NCI-H446 treated with DMSO at 0.1 percent for 48 hours (cell line): Measurements from ENCODE around the gene ETV5.
"Not testable (repeated sequence)": the region's sequence is repeated elsewhere in the genome, so short reads cannot be mapped to it uniquely, and the experiment has no call there.

Experiments
- DNase-seq: peaks from one replicate; lab custom pipeline; 2025; lab: John Stamatoyannopoulos, UW

The ETV5 gene

DNA sequence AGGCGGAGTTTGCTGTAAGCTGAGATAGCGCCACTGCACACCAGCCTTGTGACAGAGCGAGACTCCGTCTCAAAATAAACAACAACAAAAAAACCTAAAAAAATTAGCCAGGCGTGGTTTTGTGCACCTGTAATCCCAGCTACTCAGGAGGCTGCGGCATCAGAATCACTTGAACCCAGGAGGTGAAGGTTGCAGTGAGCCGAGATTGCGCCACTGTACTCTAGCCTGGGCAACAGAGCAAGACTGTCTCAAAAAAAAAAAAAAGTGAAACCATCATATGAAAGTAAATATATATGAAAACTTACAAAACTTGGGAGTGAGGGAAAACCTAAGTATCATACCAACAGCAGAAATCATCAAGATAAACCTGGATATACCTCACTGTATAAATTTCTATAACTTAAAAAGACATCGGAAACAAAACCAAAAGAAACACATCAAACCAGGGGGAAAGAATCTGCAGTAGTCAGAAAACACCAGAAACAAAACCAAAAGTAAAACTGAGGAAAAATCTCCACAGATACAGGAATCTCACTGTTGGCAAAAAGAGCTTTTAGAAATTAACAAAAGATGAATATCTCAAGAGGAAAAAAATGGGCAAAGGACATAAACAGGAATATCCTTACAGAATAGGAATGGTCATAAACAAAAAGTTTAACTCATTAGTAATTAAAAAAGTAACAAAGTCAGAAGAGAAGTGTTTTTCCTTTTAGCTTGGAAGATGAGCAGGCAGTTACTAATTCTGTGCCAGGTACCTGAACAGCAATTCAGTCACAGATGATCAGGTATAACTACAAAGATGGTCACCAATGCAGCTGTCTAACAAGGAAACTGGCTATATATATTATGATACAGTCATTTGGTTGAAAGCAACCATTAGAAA lies 41.3 kb downstream of the ETV5 start:
- DNase-seq: no peak

DNA sequence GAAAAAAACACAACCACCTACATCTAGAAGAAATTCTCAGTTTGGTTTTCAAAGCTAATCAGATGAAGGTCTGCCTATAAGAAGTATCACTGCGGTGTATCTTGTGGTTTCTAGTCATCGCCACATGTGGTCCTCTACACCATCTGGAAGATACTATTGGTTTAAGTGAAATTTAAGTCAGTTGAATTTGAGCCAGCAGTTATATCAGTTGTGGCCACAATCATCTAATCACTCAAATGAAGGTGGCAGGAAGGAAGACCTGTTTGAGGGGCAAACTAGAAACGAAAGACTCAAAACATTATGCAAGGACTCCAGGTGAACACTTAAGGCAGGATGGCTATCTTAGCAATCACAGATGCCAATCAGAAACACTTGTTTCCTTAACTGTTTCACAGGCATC lies 48.7 kb downstream of the ETV5 start:
- no peak for DNase-seq

DNA sequence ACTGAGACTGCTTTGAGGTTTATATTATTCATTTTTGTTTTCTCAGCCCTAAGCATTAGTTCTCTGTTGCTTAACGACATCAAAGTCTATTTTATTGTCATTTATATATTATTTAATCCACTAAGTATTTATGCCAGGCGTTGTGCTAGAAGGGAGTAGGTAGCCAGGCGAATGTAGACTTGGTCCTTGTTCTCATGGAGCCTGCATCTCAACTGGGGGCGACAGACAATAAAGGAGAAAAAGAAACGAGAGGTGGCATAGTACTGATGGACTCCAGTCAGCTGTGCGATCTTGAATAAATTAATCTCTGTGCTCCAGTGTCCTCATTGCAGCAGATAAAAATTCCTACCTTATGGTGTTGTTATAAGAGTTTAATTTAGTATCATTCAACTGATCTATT lies 49.7 kb downstream of the ETV5 start:
- DNase-seq: no peak

DNA sequence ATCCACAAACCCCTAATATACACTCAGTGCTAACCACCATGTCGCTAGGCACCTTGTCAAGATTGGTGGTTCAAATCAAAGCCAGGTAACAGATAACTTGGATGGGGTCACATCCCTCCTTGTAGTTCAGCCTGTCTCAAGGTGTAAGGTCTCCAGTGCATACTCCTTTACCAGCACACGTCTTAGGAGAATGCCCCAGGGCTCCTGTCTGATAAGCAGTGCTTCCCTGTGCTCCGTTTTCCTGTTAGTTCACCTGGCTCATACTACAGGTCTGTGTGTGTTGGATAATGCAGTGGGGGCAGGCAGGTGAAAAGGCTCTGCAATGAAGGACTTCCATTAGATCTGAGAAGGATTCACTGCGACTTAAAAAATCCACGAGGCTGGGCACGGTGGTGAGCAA lies 50.7 kb downstream of the ETV5 start:
- DNase-seq: no peak

DNA sequence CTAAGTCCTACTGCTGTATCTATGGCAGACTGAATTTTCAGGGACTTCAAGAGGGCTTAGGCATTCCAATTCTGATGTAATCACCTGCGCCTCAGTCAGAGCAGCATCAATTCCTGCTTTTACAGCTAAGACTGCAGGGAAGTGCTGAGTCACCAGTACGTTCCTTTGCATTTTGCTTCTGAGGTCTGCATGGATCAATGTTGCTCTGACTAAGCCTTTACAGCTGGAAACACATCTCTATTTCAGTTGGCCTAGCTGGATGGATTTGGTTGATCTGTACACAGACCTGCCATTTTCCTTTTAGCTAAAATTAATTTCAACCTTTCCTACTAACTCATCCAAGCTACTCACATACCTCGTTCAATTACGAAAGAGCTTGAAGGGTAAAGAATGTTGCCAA lies 51.3 kb downstream of the ETV5 start:
- no peak for DNase-seq

DNA sequence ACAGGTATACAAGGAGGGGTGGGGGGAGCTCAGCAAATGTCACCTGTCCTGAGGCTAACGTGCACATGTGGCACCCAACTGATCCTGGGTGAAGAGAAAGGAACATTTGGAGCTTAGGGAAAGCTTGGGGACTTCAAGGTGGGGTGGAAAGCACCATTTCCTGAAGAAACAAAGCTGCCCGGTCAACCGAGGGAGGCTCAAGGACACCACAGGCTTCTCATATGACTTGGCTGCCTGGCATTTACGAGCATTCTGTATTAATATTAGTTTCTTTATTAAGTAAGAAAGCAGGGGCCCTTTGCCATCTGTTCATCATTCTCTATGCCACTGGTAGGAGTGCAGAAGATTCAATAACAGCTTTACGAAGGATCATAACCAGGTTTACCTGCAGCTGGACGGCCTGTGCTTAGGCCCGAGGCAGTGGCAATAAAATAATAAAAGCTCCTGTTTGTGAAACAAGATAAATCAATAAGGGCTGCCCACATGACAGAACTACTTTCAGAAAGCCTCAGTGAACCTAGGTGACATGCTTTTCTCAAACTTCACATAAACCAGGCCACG lies 54.0 kb downstream of the ETV5 start:
- no peak for DNase-seq

DNA sequence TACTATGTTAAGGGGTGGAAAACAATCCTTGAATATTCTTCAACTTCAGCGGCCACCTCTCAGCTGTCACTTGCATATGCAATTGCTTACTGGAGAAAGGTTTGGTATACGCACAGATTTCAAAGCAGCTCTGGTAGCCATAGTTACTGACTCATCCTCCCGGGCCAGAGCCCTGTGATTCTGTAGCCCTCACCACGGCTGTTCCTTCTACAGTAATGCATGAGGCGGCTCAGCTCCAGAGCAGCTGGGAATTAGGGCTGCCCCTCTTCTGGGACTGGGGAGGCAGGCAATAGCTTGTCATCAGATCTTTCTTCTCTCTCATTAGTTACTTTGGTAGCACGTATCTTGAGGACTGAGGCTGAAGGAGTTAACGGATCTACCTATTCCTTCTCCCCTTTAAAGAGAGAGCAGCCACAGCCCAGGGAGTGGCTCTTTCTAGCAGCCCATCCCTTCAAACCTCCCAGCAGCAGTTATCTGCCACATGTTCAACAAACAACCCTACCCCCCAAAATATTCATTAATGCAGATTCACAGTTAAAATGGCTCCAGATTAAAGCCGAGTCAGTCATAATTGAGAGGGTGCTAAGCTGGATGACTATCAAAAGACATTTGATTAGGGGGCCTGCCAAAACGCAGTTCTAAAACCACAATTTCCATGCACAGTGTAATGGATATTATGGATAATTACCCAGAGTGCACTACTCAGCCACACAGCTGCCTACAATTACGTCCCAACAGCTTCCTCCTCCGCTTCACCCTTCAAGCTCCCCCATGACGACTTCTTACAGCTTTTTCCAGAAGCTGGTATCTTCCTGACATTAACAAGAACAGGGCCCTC lies 54.7 kb downstream of the ETV5 start:
- no peak for DNase-seq

DNA sequence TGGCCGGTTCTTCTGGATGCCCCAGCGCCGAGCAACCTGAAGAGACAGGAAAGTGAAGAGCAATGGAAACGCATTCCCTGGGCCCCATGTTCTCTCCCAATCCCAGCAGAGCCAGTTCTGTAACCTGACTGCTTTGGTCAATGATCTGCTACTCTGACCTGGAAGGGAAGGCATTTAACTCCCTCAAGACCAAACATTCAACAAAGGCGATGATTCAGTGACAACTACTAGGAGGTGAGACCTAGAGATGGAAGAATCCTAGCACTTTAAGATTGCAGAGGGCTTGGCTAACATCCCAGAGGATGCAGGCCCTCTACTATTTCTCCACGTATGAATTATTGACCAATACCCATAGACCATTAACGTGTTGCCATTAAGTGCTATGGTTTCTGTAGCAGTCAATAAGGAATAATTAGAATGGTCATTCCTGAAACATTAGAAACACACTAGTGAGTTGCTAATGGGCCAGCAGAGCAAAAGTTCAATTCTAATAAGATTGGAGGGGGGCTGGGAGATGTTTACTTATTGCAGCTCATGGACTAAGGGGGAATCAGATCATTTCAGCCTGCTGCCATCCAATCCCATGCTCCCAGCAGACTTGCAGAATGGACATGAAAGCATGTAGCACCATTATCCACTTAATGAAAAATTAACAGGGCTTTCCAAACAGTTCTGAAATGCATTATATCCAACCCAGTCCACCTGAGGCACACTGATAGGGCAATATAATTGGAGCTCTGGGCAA lies 56.6 kb downstream of the ETV5 start:
- DNase-seq: no peak

DNA sequence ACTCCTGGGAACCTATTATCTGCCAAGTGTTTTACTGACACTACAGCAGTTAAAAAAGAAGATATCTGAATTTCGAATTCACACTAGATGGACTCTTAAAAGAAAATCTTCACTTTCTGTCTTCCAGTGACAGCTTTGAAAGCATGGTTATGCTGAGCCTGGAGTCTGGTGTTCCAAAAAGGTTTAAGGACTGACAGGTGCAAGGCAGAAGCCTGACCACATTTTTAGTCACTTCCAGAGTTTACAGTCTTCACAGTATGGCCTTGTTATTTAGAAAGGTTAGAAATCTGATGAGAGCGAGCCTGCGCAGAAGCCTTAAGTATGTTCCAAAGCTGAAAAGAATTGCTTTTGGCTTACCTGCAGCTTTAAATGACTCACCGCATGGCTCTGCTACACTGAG lies 59.9 kb downstream of the ETV5 start:
- no peak for DNase-seq

DNA sequence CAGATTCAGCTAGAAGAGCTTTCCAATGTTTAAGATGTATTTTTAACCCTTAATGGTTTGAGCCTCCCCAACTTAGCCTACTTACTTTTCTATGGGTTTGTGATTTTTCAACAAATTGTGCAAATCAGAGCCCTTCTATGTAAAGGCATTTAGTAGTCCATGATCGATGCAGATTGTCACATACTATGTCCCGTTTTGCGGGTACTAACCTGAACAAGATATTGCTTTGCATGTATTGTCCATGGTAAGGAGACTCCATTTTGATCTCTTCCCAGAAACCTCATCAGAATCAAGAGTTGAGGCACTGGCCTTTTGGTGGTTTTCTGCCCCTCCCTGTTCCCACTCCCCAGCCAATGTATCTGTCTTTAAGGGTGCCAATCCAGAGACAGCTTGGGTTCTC lies 60.8 kb downstream of the ETV5 start:
- DNase-seq: no peak

DNA sequence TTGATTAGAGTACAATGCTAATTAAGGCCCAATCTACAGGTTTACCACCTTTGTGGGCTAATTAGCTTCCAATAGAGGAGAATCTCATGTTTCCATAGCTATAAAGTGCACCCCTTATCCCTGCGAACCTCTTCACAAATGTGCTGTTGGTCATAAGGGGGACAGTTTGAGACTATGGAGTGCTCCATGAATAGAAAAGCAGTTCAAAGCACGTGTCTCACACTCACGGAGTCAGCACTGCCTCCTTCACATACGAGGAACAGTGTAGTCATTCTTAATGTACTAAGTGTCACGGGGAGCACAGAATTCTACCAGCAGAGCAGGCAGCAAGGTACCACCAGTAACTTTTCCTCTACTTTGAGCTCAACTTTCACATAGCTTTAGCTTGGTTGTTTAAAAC lies 62.1 kb downstream of the ETV5 start:
- no peak for DNase-seq

DNA sequence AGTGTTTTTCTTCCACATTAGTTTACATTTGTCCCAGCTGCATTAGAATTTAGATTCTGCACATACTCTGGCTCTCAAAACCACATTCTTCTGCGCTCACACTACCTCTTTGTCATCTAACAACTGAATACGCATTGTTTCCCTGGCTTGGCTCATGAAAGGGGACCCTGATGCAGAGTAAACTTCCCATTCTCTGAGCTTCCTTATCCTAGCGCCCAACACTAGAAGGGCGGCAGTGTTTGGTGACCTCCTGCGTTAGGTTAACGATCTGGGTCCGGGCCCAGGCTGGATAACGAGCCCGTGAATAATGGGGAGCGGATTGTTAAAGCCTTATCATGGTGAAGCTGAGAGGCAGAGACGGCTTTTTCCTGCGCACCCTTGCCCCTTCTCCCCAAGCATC lies 63.9 kb downstream of the ETV5 start:
- DNase-seq: no peak

DNA sequence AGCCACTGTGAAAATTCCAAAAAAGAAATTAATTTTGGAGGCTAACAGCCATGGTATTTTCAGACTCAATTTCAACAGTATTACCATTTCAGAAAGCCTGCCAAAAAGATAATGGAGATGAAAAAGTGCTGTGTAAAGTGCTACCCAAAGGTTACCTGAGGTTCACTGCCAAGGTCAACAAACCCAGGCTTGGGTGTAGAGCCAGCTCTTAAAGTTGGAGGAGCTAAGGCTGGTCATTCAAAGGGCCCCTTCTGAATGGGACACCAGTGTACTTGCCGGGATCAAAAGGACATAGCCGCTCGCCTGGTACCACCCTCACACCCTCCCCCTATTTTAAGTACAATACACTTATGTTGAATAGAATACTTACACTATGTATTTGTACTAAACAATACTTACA lies 64.5 kb downstream of the ETV5 start:
- no peak for DNase-seq

DNA sequence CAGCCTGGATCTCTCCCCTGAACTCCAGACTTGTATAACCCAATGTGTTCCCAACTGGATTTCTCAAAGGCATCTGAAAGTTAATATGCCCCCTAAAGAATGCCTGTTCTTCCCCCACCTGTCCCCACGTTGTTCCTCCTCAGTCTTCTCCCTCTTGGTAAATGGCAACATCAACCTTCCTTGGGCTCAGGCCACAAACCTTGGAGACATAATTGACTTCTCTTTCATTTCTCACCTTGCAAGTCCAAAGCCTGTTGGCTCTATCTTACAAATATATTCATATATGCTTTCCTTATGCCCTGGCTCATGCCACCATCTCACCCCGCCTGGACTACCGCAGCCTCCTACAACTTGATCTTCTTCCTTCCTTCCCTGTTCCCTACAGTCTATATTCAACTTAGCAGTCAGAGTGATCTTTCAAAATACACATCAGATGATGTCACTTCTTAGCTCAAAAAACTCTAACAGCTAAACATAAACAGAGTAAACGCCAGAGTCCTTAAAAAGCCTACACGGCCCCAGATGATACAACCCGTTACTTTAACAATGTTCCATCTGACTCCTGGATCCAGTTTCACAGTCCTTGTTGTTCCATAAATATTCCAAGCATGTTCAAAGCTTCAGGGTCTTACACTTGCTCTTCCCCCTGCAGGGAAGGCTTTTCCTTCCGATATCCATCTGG lies 66.2 kb downstream of the ETV5 start:
- no peak for DNase-seq

DNA sequence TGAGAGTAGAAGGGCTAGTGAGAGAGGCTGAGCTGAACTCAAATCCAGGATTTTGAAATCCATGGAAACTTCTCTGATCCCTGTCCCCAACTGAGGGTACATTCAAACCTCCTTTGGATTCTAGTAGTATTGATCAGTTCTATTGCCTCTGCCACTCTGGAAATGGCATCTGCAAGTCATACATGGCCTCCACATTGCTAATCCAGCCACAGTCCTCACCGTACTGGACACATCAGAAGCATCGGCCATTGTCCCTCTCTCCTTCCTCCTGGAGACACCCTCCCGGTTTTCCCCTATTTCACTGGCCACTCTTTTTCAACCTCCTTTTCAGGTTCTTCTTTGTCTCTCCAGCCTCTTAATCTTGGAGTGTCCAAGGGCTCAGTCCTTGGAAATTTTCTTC lies 66.9 kb downstream of the ETV5 start:
- DNase-seq: no peak

DNA sequence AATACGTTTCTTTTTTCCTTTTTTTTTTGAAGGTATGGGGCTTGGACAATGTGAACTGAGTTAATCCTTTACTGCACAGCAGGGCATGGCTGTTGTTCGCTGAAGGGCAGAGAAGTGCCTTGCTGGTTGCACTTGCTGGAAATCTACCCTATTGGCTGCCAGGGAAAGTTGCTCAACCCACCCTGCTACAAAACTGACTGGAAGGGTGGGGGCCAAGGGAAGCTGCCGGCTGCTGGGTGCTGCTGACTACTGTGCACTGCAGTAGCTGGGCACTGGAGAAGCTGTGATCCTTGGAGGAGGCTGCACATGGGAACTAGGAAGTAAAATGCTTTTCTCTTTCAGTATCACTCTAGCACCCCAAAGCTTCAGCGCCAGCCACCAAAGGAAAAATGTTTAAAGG lies 70.5 kb downstream of the ETV5 start:
- DNase-seq: no peak

DNA sequence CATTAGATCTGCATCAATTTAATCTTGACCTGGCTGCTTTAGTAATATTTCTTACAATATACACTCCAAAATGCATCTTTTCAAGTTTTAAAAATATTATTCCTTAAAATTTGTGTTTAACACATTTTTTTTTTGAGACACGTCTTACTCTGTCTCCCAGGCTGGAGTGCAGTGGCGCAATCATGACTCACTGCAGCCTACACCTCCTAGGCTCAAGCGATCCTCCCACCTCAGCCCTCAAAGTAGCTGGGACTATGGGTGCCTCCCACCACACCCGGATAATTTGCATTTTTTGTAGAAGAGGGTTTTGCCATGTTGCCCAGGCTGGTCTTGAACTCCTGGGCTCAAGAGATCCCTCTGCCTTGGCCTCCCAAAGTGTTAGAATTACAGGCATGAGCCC lies 73.6 kb downstream of the ETV5 start:
- no peak for DNase-seq

DNA sequence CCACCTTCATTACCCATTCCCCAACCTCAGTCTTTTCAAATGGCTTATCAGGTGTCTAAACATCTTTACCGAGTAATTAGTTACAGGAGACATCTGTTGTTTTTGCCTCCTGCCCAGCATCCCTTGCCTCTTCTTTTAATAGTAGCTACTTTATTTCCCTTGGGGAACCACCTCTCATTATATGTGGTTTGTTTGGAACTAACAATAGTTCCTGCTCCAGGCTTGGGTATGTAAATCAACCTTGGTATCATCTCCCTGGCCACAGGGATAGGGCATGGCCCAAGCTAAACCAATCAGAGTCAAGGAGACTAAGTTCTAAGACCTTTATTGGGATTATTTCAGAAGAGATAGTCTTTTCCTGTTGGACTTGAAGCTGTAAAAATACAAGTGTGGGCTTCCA lies 76.6 kb downstream of the ETV5 start:
- DNase-seq: no peak

DNA sequence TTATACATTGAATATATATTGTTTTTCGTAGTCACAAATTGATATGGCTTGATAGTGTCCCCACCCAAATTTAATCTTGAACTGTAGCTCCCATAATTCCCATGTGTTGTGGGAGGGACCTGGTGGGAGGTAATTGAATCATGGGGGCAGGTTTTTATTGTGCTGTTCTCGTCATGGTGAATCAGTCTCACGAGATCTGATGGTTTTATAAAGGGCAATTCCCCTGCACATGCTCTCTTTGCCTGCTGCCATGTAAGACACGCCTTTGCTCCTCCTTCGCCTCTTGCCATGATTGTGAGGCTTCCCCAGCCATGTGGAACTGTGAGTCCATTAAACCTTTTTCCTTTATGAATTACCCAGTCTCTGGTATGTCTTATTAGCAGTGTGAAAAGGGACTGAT lies 82.9 kb downstream of the ETV5 start:
- DNase-seq: not testable (repeated sequence)

DNA sequence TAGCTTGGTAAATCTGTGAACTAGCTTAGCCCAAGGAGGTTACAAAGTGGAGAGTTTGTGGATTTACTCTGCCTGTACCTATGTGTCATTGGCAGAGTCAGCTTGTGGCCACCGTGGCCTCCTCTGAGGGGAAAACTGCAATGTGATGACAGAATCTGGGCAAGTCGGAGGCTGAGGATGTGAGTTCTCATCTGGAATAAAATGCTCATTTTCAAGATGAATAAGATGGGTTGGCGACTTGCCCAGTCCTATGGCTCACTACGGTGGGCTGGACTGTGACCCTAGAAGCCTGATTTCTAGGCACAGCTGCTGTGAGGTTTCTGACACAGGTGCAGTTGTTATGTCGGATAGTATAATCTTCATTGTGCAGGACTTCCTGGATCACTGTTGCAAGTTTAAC lies 83.7 kb downstream of the ETV5 start:
- peak; percentile 36 for DNase-seq

DNA sequence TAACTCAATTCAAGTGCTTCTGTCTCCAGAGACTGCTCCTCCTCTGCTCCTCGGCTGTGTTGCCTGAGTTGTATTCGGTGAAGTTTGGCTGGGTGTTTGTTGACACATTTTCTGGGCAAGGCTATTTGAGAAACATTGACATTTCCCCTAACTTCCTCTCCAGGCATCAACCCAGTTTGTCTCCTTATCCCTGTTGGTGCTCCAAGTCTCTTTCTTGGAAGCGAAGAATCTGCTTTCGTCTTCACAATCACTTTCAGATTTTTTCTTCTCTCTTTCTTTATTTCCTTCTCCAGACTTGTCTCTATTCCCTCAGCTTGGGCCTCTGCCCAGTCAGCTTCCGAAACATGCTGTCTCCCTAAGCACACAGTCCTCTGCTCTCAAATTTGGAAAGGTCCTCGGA lies 84.7 kb downstream of the ETV5 start:
- DNase-seq: peak; percentile 40

DNA sequence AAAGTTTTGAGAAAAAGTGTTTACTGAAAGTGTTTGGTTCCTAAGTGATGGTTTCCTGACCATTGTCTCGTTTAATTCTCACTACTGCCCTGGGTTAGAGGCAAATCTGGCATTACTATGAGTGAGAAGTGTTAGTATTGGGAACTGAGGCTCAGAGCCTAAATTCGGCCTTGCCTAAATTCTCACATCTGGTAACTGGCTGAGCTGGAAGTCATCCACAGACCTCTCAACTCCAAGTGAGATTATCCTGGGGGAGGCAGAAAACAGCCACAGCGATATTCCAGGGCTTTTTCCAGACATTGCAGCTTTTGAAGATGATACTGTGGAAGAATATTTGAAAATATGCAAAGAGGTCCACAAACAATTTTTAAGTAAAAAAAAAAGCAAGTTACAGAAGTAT lies 86.0 kb downstream of the ETV5 start:
- DNase-seq: no peak
